Neural cell (in vitro differentiated cells): ENCODE results near the gene AP2B1. TPM values are rescaled to one million over a fixed set of nuclear protein-coding genes. Genes with fewer than 3 reads are reported as not detected.

Experiments
- H2AFZ ChIP-seq: fragments of 200-600, 300-800 bp; sonication (generic), shearing (Covaris generic); 2 replicates; pipeline ENCODE4 v1.6.0; 2014; ENCODE audit warnings: low read depth, mild to moderate bottlenecking, antibody characterized with exemption, low read length, moderate library complexity
- H3F3A ChIP-seq: fragments of 200-600 bp; shearing (Covaris generic); 2 replicates; pipeline ENCODE4 v1.6.1; 2016; ENCODE audit warnings: mild to moderate bottlenecking, moderate library complexity, mixed read lengths, antibody characterized with exemption, low read length; ENCODE audit not compliant: insufficient read depth, poor library complexity, severe bottlenecking
- H3K27ac ChIP-seq: fragments of 200-600, 300-800 bp; sonication (generic), shearing (Covaris generic); 2 replicates; pipeline ENCODE4 v1.5.1; 2014; ENCODE audit warnings: mild to moderate bottlenecking, low read length, moderate library complexity
- H3K27me3 ChIP-seq: fragments of 300-800, 200-600 bp; sonication (generic), shearing (Covaris generic); 2 replicates; pipeline ENCODE4 v1.6.0; 2014; ENCODE audit warnings: mild to moderate bottlenecking, low read depth, low read length, moderate library complexity; ENCODE audit not compliant: insufficient read depth
- H3K36me3 ChIP-seq: fragments of 300-800, 200-600 bp; sonication (generic), shearing (Covaris generic); 2 replicates; pipeline ENCODE4 v1.5.1; 2014; ENCODE audit warnings: mild to moderate bottlenecking, antibody characterized with exemption, low read length, moderate library complexity; ENCODE audit not compliant: insufficient read depth
- H3K4me2 ChIP-seq: fragments of 300-800, 200-600 bp; sonication (generic), shearing (Covaris generic); 2 replicates; pipeline ENCODE4 v1.6.0; 2014; ENCODE audit warnings: mild to moderate bottlenecking, low read length
- H3K4me3 ChIP-seq: fragments of 300-800, 200-600 bp; sonication (generic), shearing (Covaris generic); 2 replicates; pipeline ENCODE4 v1.5.1; 2014; ENCODE audit warnings: mild to moderate bottlenecking, low read length, moderate library complexity
- H3K79me2 ChIP-seq: fragments of 200-600 bp; shearing (Covaris generic); replicated peaks from 2 replicates; pipeline ENCODE4 v1.6.0; 2014; ENCODE audit warnings: mild to moderate bottlenecking, low read length, moderate library complexity; ENCODE audit not compliant: insufficient read depth
- H3K9ac ChIP-seq: fragments of 300-800, 200-600 bp; sonication (generic), shearing (Covaris generic); 2 replicates; pipeline ENCODE4 v1.6.1; 2016; ENCODE audit warnings: mild to moderate bottlenecking, low read length, mixed read lengths
- H3K9me2 ChIP-seq: fragments of 200-600 bp; shearing (Covaris generic); 2 replicates; pipeline ENCODE4 v1.6.1; 2016; ENCODE audit warnings: mild to moderate bottlenecking, low read length, mixed read lengths; ENCODE audit not compliant: insufficient read depth
- H3K9me3 ChIP-seq: fragments of 200-600, 300-800 bp; sonication (generic), shearing (Covaris generic); 2 replicates; pipeline ENCODE4 v1.6.1; 2016; ENCODE audit warnings: mild to moderate bottlenecking, mixed run types, low read length, moderate library complexity, mixed read lengths
- H4K20me1 ChIP-seq: fragments of 200-600 bp; shearing (Covaris generic); 2 replicates; pipeline ENCODE4 v1.6.1; 2016; ENCODE audit warnings: mild to moderate bottlenecking, mixed run types; ENCODE audit not compliant: insufficient read depth
- EP300 ChIP-seq: fragments of 450-650 bp; conservative IDR thresholded peaks from 2 replicates; pipeline ENCODE4 v1.6.1; 2014; ENCODE audit warnings: antibody characterized with exemption, mild to moderate bottlenecking, moderate library complexity; ENCODE audit not compliant: poor library complexity, severe bottlenecking
- EZH2 ChIP-seq: fragments of 200-600, 300-800 bp; shearing (Covaris generic), sonication (generic); IDR thresholded peaks from 2 replicates; pipeline ENCODE4 v1.6.1; 2014; ENCODE audit warnings: antibody characterized with exemption, low read length, borderline replicate concordance, mild to moderate bottlenecking; ENCODE audit not compliant: insufficient read depth, poor library complexity, severe bottlenecking
- MXI1 ChIP-seq: fragments of 450-650 bp; conservative IDR thresholded peaks from 2 replicates; pipeline ENCODE4 v1.6.1; 2014; ENCODE audit warnings: antibody characterized with exemption, mild to moderate bottlenecking; ENCODE audit not compliant: poor library complexity, severe bottlenecking
- POLR2AphosphoS5 ChIP-seq: IDR thresholded peaks from 2 replicates; pipeline ENCODE4 v1.6.1; 2012
- RAD21 ChIP-seq: fragments of 450-650 bp; conservative IDR thresholded peaks from 2 replicates; pipeline ENCODE4 v1.6.1; 2014; ENCODE audit warnings: antibody characterized with exemption, mild to moderate bottlenecking, moderate library complexity
- SMC3 ChIP-seq: fragments of 450-650 bp; conservative IDR thresholded peaks from 2 replicates; pipeline ENCODE4 v1.6.1; 2014; ENCODE audit warnings: antibody characterized with exemption, mild to moderate bottlenecking, moderate library complexity; ENCODE audit not compliant: poor library complexity
- TAF1 ChIP-seq: IDR thresholded peaks from 2 replicates; pipeline ENCODE4 v1.6.1; 2012; ENCODE audit warnings: low read depth
- polyA plus RNA-seq: library from polyadenylated mRNA; depleted of rRNA; stranded (reverse); fragments of >200 nt; gene quantifications from 2 replicates; pipeline ENCODE4 v1.2.3, GENCODE V29; 2014
- TF ChIP-seq, protein P1 (sequence below): IDR thresholded peaks from 2 replicates; pipeline ENCODE4 v1.6.1; 2012; ENCODE audit warnings: borderline replicate concordance
- TF ChIP-seq, protein P2 (sequence below): fragments of 450-650 bp; IDR thresholded peaks from 2 replicates; pipeline ENCODE4 v1.5.1; 2014; ENCODE audit warnings: antibody characterized with exemption, mild to moderate bottlenecking, moderate library complexity; ENCODE audit not compliant: poor library complexity, severe bottlenecking

AP2B1 gene
- polyA plus RNA-seq, 1 donor from 2014 or later, result 59.5 TPM

DNA sequence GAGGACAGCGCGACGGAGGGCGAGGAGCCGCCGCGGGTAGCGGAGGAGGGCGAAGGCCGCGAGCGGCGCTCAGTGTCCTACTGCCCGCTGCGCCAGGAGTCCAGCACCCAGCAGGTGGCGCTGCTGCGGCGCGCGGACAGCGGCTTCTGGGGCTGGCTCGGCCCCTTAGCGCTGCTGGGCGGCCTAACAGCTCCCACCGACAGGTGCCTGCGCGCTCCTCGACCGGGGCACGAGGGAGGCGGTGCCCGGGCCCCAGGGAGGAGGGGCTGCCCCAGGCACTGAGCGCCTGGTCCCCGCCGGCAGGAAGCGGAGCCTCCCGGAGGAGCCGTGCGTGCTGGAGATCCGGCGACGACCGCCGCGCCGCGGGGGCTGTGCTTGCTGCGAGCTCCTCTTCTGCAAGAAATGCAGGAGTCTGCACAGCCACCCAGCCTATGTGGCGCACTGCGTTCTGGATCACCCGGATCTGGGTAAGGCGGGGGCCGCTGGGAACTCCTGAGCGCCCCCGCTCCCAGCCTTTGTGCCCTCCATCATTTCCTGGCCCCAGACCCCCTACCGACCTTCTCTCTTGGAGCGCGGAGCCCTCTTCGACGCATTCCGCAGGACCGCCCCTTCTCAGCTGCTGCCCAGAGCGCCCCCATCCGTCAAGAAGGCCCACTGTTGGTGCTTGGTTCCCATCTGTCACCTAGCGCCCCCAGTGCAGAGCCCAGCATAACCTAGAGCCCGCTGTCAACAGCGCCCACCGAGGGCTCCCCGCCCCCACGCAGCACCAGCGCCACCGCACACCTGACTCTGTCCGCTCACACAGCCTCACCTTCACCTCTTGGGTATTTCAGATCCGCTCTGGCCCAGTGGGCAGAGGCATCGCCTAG lies 177.2 kb downstream of the AP2B1 start:
- Histone ChIP-seq H3K79me2 (no peaks in the 10 kb centered on the region), H3K9me2 (no peaks in the 10 kb centered on the region), H3F3A (no peaks in the 10 kb centered on the region), H2AFZ (peak overlapping the region; percentile 76), H3K9ac (peak overlapping the region; percentile 88), H3K4me3 (peak overlapping the region; percentile 90), H3K27ac (peak overlapping the region; percentile 89), H3K4me2 (peak overlapping the region; percentile 35), H3K9me3 (no peaks in the 10 kb centered on the region), H3K36me3 (no peaks in the 10 kb centered on the region), H4K20me1 (no peaks in the 10 kb centered on the region), H3K27me3 (no peaks in the 10 kb centered on the region)
- TF ChIP-seq RAD21 (peak; percentile 83), MXI1 (peak; percentile 60), TAF1 (peak; percentile 56), EZH2 (no peak), SMC3 (peak; percentile 88), POLR2AphosphoS5 (peak; percentile 74), EP300 (peak; percentile 12)
- TF ChIP-seq, protein P1, sequence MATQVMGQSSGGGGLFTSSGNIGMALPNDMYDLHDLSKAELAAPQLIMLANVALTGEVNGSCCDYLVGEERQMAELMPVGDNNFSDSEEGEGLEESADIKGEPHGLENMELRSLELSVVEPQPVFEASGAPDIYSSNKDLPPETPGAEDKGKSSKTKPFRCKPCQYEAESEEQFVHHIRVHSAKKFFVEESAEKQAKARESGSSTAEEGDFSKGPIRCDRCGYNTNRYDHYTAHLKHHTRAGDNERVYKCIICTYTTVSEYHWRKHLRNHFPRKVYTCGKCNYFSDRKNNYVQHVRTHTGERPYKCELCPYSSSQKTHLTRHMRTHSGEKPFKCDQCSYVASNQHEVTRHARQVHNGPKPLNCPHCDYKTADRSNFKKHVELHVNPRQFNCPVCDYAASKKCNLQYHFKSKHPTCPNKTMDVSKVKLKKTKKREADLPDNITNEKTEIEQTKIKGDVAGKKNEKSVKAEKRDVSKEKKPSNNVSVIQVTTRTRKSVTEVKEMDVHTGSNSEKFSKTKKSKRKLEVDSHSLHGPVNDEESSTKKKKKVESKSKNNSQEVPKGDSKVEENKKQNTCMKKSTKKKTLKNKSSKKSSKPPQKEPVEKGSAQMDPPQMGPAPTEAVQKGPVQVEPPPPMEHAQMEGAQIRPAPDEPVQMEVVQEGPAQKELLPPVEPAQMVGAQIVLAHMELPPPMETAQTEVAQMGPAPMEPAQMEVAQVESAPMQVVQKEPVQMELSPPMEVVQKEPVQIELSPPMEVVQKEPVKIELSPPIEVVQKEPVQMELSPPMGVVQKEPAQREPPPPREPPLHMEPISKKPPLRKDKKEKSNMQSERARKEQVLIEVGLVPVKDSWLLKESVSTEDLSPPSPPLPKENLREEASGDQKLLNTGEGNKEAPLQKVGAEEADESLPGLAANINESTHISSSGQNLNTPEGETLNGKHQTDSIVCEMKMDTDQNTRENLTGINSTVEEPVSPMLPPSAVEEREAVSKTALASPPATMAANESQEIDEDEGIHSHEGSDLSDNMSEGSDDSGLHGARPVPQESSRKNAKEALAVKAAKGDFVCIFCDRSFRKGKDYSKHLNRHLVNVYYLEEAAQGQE, result peak; percentile 50
- TF ChIP-seq, protein P2, sequence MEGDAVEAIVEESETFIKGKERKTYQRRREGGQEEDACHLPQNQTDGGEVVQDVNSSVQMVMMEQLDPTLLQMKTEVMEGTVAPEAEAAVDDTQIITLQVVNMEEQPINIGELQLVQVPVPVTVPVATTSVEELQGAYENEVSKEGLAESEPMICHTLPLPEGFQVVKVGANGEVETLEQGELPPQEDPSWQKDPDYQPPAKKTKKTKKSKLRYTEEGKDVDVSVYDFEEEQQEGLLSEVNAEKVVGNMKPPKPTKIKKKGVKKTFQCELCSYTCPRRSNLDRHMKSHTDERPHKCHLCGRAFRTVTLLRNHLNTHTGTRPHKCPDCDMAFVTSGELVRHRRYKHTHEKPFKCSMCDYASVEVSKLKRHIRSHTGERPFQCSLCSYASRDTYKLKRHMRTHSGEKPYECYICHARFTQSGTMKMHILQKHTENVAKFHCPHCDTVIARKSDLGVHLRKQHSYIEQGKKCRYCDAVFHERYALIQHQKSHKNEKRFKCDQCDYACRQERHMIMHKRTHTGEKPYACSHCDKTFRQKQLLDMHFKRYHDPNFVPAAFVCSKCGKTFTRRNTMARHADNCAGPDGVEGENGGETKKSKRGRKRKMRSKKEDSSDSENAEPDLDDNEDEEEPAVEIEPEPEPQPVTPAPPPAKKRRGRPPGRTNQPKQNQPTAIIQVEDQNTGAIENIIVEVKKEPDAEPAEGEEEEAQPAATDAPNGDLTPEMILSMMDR, result peak; percentile 91

DNA sequence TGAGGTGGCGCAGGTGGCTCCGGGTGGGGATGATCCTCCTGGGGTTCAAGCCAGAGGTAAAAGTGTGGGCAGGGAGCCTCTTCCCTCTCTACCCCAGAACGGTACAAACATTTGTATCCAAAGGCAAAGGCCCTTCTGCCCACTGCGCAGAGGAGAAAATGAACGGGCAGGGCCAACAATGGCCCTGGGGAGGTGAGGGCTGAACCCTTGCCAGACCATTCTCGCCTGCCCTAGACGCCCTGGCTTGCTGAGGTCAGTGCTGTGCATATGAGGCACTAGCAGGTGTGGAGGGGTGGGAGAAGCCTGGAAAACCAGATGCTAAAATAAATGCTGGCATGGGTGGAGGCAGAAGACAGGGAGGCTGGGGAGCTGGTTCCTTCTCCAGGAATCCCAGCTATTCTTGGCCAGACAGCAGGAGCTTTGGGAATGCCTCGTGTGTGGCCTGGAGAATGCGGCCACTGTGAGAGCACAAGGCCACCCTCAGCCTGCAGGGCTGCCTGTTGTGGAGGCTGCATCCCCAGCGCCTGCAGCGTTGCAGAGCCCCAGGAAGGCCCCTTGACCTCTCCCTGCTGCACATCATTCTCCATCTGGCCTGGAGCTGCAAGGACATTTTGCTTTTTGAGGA lies 178.1 kb downstream of the AP2B1 start:
- Histone ChIP-seq H2AFZ (no peak overlapping the region), H3K79me2 (no peaks in the 10 kb centered on the region), H3K36me3 (no peaks in the 10 kb centered on the region), H3K9me3 (no peaks in the 10 kb centered on the region), H3K4me3 (peak overlapping the region; percentile 90), H3F3A (no peaks in the 10 kb centered on the region), H3K9me2 (no peaks in the 10 kb centered on the region), H3K4me2 (no peak overlapping the region), H3K27me3 (no peaks in the 10 kb centered on the region), H3K27ac (peak overlapping the region; percentile 89), H3K9ac (peak overlapping the region; percentile 88), H4K20me1 (no peaks in the 10 kb centered on the region)
- TF ChIP-seq EZH2 (no peak), EP300 (no peak), MXI1 (no peak)
- TF ChIP-seq, protein P2, result no peak
